ENCODE data around the gene SMIM38.
A peak's percentile ranks its signal among the peaks of the same experiment; 100 is the strongest.
"Not testable (repeated sequence)": the region's sequence is repeated elsewhere in the genome, so short reads cannot be mapped to it uniquely, and the experiment has no call there.

SMIM38 gene

GRCh38 chr11:69141742-69142141, 14.0 kb upstream of the SMIM38 start:
- no peak for DNase-seq

DNA sequence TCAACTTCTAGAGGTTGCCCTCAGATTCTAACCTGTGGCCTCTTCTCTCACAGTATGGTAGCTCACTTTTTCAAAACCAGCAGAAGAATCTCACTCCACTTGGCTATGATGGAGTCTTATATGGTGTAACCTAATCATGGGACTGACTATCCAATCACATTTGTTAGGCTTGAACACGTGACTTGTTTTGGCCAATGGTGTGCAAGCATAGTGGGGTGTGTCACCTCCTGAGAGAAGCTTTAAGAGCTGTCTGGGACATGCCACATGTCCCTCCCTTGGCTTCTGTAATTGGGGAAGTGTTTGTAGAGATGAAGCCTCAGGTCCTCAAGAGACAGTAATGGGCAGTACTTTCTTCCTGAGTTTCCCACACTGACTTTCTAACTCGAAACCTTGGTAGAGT, 12.8 kb upstream of the SMIM38 start:
- no peak for DNase-seq

GRCh38 chr11:69144316-69145049, 11.3 kb upstream of the SMIM38 start:
- no peak for DNase-seq

DNA sequence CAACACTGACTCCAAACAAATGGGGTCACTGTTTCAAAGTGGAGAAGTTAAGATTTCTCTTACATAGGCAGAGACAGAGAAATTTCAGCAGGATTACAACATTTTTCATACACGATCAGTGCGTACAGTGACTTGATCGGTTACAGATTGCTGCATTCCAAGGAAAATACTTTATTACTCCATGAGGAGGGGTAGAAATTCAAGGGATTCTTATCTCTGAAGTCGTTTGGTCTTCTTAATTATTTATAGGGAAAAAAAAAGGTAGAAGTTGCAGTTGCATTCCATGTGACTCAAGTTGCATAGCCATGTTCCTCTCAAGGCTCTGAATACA, 10.7 kb upstream of the SMIM38 start:
- no peak for DNase-seq

DNA sequence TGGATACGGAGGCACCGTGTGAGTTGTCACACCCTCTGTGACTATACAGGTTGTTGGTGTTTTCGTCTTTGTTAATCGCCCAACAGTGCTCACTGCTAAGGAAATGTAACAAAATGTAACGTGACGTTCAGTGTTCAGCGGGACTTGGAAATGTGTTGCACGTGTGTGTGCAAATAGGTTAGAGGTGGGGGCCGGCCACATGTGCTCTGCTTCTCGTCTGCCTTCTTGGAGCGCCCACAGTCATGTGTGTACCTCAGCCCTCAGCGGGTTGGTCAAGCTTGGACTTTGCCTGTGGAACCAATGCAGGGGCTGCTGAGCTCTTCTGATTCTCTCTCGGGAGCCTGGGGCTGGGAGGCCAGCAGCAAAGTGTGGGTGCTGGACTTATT, 7.4 kb upstream of the SMIM38 start:
- DNase-seq = no peak

DNA sequence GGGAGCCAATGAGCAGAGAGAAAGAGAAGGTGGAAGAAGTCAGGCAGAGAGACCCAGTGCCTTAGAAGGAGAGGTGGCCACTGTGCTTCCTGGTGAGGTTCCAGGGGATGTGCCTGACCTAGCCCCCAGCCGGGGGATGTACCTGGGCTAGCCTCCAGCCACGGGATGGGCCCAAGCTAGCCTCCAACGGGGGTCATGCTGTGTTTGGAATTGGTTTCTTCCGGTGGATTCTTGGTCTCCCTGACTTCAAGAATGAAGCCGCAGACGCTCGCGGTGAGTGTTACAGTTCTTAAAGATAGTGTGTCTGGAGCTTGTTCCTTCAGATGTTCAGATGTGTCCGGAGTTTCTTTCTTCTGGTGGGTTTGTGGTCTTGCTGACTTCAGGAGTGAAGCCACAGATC, 6.9 kb upstream of the SMIM38 start:
- no peak for DNase-seq

- not testable (repeated sequence) for DNase-seq
These were observed 6.2 kb upstream of the SMIM38 start for GRCh38 chr11:69149338-69150045.

DNA sequence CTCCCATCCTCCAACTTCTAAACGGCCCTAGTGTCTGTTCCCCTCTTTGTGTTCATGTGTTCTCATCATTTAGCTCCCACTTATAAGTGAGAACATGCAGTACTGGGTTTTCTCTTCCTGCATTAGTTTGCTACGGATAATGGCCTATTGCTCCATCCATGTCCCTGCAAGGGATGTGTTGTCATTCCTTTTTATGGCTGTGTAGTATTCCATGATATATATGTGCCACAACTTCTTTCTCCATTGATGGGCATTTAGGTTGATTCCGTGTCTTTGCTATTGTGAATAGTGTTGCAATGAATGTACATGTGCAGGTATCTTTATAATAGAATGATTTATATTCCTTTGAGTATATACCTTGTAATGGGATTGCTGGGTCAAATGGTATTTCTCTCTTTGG, 5.6 kb upstream of the SMIM38 start:
- no peak for DNase-seq

- DNase-seq = no peak
These were observed 3.9 kb upstream of the SMIM38 start for GRCh38 chr11:69151836-69152235.

DNA sequence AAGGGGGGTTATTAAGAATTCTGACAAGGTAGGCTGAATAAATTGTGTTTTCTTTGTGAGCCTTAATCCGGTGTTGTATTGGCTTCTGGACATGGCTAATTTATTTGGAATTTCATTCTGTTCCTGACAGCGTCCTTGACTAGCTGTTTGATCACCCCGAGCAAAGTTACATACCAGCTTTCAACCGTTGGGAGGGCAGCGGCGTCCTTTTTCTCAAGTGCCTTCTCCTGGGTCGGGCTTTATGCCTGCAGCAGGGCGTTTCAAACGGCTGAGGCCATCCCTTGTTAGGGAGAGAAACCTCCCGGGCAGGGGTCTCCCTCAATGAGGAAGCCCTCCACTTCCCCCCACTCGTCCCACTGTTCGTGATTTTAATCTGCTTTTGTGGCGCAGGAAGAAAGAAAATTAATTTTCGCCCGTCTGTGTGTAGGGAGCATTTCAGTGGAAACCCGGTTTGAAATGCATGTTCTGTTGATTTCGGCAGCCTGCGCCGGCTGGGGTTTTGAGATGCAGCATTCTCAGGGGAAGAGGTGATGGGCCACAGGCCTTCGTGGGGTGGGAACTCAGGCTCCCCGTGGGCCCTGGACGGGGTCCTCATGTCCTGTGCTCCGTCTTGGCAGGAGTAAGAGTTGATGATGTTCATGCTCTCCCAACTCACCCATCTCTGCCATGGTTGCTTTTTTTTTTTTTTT, 2.9 kb upstream of the SMIM38 start:
- no peak for DNase-seq

- DNase-seq = no peak
These were observed 2.1 kb upstream of the SMIM38 start for GRCh38 chr11:69153661-69154060.

DNA sequence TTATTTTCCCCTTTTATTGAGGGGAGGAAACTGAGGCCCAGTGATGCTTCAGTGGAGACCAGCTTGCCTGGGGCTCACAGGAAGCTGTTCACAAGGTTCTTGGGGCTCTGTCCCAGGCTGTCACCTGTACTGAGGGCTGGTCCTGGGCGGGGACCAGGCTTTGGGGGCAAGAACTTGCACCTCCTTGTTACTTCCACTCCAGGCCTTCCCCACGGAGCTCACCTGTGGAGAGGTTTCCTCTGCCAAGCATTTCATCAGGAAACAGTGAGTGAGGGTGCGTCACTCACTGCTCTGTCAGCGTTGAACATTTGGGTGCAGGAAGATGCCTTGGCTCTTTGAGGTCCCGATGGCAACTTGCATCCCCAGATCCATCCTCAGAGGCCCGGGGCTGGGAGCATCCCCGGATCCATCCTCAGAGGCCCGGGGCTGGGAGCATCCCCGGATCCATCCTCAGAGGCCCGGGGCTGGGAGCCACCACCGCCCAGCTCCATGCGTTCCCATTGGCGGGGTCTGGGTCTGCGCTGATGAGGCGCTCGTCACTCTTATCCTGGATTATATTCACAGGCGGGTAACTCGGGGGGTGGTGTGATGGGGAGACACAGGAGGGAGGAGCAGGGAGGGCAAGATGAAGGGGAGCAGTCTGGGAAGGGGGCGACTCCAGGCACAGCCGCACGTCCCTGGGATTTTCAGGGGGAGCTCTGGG, 1.4 kb upstream of the SMIM38 start:
- DNase-seq = no peak

GRCh38 chr11:69154938-69155301, 815 bp upstream of the SMIM38 start:
- no peak for DNase-seq

DNA sequence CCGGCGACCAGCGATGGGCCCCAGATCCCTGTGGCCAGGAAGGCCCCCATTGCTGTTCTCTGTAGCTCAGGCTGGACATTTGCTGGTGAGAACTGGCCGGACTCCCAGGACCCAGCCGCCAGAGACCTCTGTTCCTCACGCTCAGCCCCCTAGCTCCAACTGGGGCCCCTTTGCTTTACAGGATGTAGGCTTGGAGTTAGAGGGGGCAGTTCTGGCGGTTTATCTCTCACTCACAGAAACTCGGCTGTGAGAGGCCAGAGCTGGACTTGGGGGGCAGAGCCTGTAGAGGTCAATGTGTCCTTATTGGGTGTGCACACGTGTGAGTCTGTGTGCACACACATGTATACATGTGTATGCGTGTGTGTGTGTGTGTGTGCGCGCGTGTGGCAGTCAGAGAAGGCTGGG, 502 bp downstream of the SMIM38 start:
- DNase-seq = no peak

- no peak for DNase-seq
These were observed 979 bp downstream of the SMIM38 start for GRCh38 chr11:69156673-69157155.

DNA sequence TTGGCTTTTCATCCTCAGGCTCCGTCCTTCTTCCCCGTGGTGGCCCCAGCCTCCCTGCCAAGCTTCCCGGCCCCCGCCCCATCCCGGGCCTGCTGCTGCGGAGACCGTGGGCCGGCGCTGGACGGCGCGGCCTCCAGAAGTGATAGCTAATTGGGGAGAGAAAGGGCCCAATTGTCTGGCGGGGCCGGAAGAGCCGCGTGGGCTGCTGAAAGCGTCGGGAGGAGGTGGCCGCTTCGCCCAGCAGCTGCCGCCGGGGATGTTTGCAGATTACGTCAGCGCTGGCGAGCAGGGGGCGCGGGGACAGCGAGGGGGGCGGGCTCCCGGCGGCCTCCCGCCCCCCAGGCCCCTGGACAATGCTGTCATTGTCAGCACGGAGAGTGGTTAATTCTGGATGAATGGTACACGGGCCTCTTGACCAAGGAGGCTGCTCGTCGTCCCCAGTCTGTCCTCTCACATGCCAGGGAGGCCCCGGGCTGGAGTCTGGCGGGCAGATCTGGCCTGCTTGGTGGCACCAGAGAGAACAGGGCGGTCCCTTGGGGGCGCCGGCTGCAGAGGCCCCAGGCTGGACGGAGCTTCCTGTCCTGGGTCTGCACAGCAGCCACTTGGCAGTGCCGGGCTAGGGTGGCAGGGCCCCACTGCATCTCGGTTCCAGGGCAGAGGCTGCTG, 1.6 kb downstream of the SMIM38 start:
- DNase-seq = peak; percentile 11

DNA sequence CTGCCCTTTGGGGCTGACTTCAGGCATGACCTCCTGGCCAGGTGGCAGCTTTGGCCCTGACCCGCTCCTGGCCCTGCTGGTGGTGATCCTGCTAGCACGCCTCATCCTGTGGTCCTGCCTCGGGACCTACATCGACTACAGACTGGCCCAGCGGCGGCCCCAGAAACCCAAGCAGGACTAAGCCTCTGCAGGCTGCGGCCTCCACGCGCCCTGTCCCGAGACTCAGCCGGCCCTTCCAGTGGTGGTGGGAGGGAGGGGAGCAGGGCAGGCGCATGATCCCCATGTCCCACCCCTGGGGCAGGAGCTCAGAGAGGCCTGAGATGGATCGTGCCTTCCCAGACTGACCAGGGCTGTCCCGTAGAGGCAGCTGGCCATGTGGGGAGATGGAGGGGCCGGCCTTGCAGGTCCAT, 2.1 kb downstream of the SMIM38 start:
- no peak for DNase-seq

GRCh38 chr11:69158301-69159149, 2.8 kb downstream of the SMIM38 start:
- DNase-seq = no peak

DNA sequence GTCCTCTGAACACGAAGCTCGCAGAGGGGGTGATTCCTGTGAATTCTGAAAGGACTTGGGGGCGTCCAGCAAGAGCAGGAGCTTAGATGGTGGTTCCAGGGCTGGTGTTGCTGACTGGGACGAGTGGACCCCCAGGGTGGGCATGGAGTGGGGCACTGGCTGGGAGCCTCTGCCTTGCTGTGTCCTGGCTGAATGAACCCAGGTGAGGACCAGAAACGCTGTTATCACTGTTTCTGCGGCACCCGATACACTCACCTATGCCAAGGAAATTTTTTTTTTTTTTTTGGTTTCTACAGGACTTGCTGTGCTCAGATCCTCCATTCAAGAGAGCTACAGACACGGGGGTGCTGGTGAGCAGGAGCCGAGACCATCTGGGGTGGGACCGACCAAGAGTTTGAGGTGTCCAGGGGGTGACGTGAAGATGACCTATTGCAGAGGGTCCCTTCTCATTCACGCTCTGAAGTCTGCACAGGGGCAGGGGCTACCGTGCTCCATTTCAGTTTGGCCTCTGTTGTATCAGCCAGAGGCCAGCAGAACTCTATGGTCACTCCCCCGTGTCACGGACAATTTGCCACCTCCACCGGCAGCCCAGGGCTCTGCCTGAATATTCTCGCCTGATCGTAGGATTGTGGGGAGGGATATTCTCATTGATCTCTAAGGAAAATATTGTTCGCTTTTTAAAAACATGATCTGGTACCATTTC, 3.6 kb downstream of the SMIM38 start:
- no peak for DNase-seq

GRCh38 chr11:69160296-69161116, 4.8 kb downstream of the SMIM38 start:
- no peak for DNase-seq

GRCh38 chr11:69161117-69161407, 5.3 kb downstream of the SMIM38 start:
- no peak for DNase-seq
